Subcutaneous adipose tissue (tissue), 4 donors: ENCODE results near the gene PLEK. TPM values are rescaled to one million over a fixed set of nuclear protein-coding genes. Genes with fewer than 3 reads are reported as not detected.

Source experiments
- CTCF ChIP-seq: fragments of 450-650 bp; IDR thresholded peaks from one replicate; pipeline ENCODE4 v1.5.1; 2016; ENCODE audit warnings: low read depth, mild to moderate bottlenecking, control low read depth, antibody characterized with exemption, moderate library complexity
- total RNA-seq, 4 donors: library from RNA; depleted of rRNA; stranded (reverse); fragments of >200 nt; gene quantifications; one replicate each; pipeline ENCODE4 v1.1.0, GENCODE V29; 2016

Gene PLEK
- total RNA-seq, 4 donors from 2014 or later: 19.0 to 62.9 (median 31.8) TPM

GRCh38 chr2:68387408-68388350, 22.6 kb downstream of the PLEK start:
- no peak for TF ChIP-seq CTCF

GRCh38 chr2:68388358-68388757, 23.3 kb downstream of the PLEK start:
- TF ChIP-seq CTCF: no peak

- TF ChIP-seq CTCF: no peak
Observed at GRCh38 chr2:68388772-68389171, 23.7 kb downstream of the PLEK start.

GRCh38 chr2:68390114-68390513, 25.0 kb downstream of the PLEK start:
- no peak for TF ChIP-seq CTCF

GRCh38 chr2:68390586-68390985, 25.5 kb downstream of the PLEK start:
- no peak for TF ChIP-seq CTCF

- no peak for TF ChIP-seq CTCF
Observed at GRCh38 chr2:68391099-68391498, 26.0 kb downstream of the PLEK start.

- TF ChIP-seq CTCF: no peak
Observed at GRCh38 chr2:68391869-68392268, 26.8 kb downstream of the PLEK start.
